Spleen (tissue), 7 donors: ENCODE results near the gene NR2F1-AS1.

Source experiments
- CTCF ChIP-seq, 11 experiments: fragments of 200-600 bp in 7 of 11; fragments of 450-650 bp in 4 of 11; sonication (generic) in 4 of 11; IDR thresholded peaks in 8 of 11; conservative IDR thresholded peaks in 3 of 11; 1 replicate in 7 of 11; 2 replicates in 4 of 11; pipeline versions ENCODE4 v1.4.0 to v1.8.0; 2016 to 2021; ENCODE audit warnings: antibody characterized with exemption in 11 of 11, inconsistent platforms in 4 of 11, mild to moderate bottlenecking in 1 of 11
- POLR2A ChIP-seq, 3 donors: fragments of 450-650 bp; IDR thresholded peaks; one replicate each; pipeline ENCODE4 v1.5.1; 2017; ENCODE audit warnings: antibody characterized with exemption in 3 of 3, mild to moderate bottlenecking in 1 of 3
- donor health status: DM: no; HTN: no; CAD: no; lungs with moderate emphysema.
- donor health status: DM: no; HTN: no; CAD: no.
- donor health status: DM: no; HTN: no; CAD: no.

GRCh38 chr5:93417490-93417889 is 163.5 kb downstream of the NR2F1-AS1 start:
- TF ChIP-seq POLR2A (IDR thresholded peaks at IDR 0.05) (no peak), CTCF (IDR thresholded peaks at IDR 0.05 in 8 of 11, conservative IDR thresholded peaks at IDR 0.05 in 3 of 11) (no peak)
